Stimulated activated memory B cell treated with anti-CD40 and anti-IgM and Interleukin-4, amounts not matched to agents 10 μg/mL and 1 μg/mL and 100 μg/mL, for 72 hours (primary cell): ENCODE data around the gene TREX2.

Experiments used
- ATAC-seq: fragments of 150-1000 bp; cut with Tn5 transposase; 2 replicates; pipeline ENCODE4 v1.10.0; 2021
- H3K27ac Mint-ChIP-seq: one replicate; pipeline ENCODE4 v1.8.0; 2022; ENCODE audit warnings: mild to moderate bottlenecking, mixed read lengths
- H3K27me3 Mint-ChIP-seq: one replicate; pipeline ENCODE4 v1.8.0; 2022; ENCODE audit warnings: mixed read lengths
- H3K36me3 Mint-ChIP-seq: one replicate; pipeline ENCODE4 v1.8.0; 2022; ENCODE audit warnings: mixed read lengths
- H3K4me1 Mint-ChIP-seq: one replicate; pipeline ENCODE4 v1.8.0; 2022; ENCODE audit warnings: mixed read lengths
- H3K4me3 Mint-ChIP-seq: one replicate; pipeline ENCODE4 v1.8.0; 2022; ENCODE audit warnings: mild to moderate bottlenecking, moderate library complexity, mixed read lengths
- H3K9me3 Mint-ChIP-seq: one replicate; pipeline ENCODE4 v1.8.0; 2022; ENCODE audit warnings: mixed read lengths

Gene TREX2

DNA sequence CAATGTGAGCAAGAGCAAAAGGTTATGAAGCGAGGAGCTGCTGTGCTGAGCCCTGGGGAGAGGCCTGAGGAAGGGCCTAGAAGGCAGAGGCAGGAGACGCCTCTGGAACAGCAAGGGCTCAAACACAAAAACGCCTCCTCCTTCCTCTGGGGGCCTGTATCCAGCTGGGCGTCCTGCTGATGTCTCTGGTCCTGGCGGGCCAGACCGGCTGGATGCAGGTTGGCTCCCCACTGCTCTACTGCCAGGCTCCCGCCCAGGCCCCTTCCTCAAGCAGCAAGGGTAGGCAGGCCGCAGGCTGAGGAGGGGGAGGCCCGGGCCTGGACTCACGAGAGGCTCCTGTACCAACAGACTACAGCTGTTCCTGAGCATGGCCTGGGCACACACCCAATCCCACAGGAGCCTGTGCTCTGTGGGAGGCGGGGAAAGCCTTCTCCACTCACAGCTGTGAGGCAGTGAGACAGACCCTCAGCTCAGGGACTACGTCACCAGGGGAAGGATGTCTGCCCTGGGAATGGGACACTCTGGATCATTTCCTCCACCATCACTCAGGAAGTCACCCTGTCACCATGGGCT lies 22.2 kb upstream of the TREX2 start:
- no peaks in the 10 kb centered on the region for H3K27me3 Mint-ChIP-seq
- no peaks in the 10 kb centered on the region for H3K9me3 Mint-ChIP-seq
- peaks cover 13% of the 10 kb centered on the region for H3K4me1 Mint-ChIP-seq
- ATAC-seq: no peak
- no peak overlapping the region for H3K4me3 Mint-ChIP-seq
- H3K27ac Mint-ChIP-seq: no peak overlapping the region
- H3K36me3 Mint-ChIP-seq: peaks cover 8% of the 10 kb centered on the region

DNA sequence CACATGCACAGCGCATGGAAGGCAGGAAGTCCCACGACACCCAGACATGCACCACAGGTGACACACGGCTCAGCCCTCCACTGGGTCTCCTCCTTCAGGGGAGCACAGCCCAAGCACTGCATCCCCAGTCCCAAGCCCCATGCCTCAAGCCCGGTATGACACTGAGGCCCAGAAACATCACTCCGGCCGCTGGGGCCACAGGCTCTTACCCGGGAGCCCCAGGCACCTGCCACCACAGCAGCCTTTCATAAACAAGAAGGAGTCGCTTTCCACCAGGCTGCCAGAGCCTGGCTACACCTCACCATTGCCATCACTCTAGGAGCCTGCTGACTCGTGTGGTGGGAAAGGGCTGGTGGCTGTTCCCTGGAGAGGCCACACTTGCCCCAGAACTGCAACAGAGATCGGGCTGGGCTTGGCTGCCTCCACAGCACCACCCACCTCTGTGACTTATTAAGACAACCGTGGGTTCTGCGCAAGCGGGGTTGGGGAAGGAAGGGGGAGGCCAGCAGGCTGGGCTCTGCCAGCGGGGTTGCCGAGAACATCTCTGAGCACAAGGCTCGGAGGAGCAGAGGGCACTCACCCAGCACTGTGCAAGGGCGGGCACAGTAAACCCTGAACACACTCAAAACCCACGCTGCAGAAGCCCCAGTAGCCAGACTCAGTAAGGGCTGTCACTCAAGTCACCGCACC lies 20.0 kb upstream of the TREX2 start:
- H3K4me3 Mint-ChIP-seq: no peak overlapping the region

DNA sequence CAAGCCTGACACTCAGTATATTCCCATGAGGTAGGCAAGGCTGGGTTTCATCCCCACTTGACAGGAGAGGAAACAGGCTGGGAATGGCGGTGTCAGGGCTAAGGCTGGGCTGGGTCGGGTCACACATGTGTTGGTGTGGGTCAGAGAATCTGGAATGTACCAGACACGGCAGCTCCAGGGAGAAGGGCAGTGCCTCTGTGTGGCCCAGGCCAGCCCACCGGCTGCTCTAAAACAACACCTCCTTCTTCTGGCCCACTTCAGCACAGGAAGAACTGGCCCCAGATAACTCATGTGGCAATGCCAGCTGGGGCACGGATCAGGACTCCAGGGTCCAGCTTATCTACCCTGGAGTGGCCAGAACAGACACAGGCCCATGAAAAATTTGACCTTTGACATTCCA lies 18.3 kb upstream of the TREX2 start:
- peaks cover 18% of the 10 kb centered on the region for H3K4me1 Mint-ChIP-seq
- H3K36me3 Mint-ChIP-seq: peaks cover 18% of the 10 kb centered on the region
- H3K27me3 Mint-ChIP-seq: no peaks in the 10 kb centered on the region
- no peaks in the 10 kb centered on the region for H3K9me3 Mint-ChIP-seq
- ATAC-seq: no peak
- H3K27ac Mint-ChIP-seq: no peak overlapping the region
- H3K4me3 Mint-ChIP-seq: no peak overlapping the region

More for the DNA sequence above, 20.0 kb upstream of the TREX2 start:
- H3K4me1 Mint-ChIP-seq: peaks cover 17% of the 10 kb centered on the region
- H3K36me3 Mint-ChIP-seq: peaks cover 14% of the 10 kb centered on the region
- no peak for ATAC-seq
- no peak overlapping the region for H3K27ac Mint-ChIP-seq
- no peaks in the 10 kb centered on the region for H3K9me3 Mint-ChIP-seq
- no peaks in the 10 kb centered on the region for H3K27me3 Mint-ChIP-seq

DNA sequence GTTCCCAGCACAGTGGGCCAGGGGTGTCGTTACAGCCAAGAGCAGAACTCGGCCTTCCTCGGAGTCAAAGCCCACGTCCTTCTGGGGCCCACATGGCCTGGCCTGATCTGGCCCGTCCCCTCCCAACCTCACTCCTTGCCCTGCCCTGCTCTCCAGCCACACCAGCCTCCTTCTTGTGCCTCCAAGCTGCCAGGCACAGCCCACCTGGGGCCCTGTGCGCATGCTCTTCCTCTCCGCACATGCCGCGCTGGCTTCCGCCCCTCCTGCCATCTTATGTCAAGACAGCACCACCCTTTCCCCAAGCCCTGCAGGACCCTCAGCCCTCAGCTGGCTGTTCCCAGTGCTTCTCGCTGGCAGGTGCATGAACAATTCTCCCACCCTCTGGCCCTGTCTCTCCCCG lies 17.7 kb upstream of the TREX2 start:
- no peak for ATAC-seq
- H3K4me3 Mint-ChIP-seq: no peak overlapping the region
- H3K9me3 Mint-ChIP-seq: no peaks in the 10 kb centered on the region
- H3K36me3 Mint-ChIP-seq: peaks cover 23% of the 10 kb centered on the region
- H3K4me1 Mint-ChIP-seq: peaks cover 18% of the 10 kb centered on the region
- no peaks in the 10 kb centered on the region for H3K27me3 Mint-ChIP-seq
- no peak overlapping the region for H3K27ac Mint-ChIP-seq

DNA sequence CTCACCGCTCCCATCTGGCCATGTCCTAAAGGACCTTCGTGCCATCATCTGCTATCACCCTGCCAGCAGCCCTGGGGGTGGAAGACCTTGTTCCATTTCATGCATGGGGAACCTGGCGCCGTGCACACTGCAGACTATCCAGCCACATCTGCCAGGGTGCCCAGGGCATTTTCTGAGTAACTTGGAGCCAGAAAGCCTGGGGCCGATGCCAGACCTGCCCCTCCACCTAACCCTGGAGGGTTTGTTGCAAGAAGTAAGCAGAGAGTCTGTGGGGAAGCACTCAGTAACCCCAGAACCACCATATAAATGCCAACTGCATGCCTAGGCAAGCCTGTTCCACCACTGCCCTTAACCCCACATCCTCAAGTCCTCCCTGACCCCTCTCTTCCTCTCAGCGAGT lies 17.2 kb upstream of the TREX2 start:
- peaks cover 25% of the 10 kb centered on the region for H3K36me3 Mint-ChIP-seq
- H3K27me3 Mint-ChIP-seq: no peaks in the 10 kb centered on the region
- peaks cover 16% of the 10 kb centered on the region for H3K4me1 Mint-ChIP-seq
- H3K27ac Mint-ChIP-seq: no peak overlapping the region
- no peaks in the 10 kb centered on the region for H3K9me3 Mint-ChIP-seq
- H3K4me3 Mint-ChIP-seq: no peak overlapping the region
- ATAC-seq: no peak

DNA sequence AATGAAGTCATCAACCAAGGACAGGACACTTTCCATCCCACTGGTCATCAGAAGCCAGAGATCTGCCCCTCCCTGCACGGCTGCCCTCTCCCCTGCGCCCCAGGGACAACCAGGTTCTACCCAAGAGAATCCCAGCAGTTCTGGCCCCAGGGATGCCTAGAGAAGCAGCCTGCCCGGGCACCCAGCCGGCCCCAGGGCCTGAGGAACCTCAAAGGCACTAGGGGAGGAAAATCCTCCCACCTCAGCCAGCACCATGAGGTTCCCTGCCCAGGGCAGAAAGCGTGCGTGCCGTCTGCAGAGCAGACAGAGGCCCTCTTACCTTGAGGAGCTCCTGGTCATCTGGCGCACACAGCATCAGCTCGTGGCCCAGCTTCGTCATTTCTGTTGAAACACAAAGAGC lies 16.4 kb upstream of the TREX2 start:
- ATAC-seq: no peak
- peaks cover 8% of the 10 kb centered on the region for H3K4me1 Mint-ChIP-seq
- H3K36me3 Mint-ChIP-seq: peaks cover 25% of the 10 kb centered on the region
- H3K9me3 Mint-ChIP-seq: no peaks in the 10 kb centered on the region
- no peak overlapping the region for H3K4me3 Mint-ChIP-seq
- no peaks in the 10 kb centered on the region for H3K27me3 Mint-ChIP-seq
- H3K27ac Mint-ChIP-seq: no peak overlapping the region

DNA sequence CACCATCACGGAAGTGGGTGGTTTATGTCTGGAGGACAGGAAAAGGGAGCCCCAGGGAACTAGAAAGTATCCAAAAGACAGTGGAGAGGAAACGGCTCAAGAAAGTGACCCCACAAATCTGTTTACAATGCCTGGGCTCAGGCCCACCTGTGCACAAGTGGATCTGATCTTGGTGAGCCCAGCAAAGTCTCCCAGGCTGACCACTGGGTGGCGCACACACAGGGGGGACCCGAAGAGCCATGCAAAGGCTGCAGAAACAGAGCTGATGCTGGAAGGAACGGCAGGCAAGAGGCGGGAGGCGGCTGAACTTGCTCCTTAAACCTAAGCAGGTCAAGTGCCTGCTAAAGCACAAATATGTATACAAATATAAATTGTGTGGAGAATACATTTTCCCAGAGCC lies 15.0 kb upstream of the TREX2 start:
- Mint-ChIP-seq H3K4me3 (no peak overlapping the region), H3K9me3 (no peaks in the 10 kb centered on the region), H3K27me3 (no peaks in the 10 kb centered on the region), H3K27ac (no peak overlapping the region), H3K36me3 (peaks cover 30% of the 10 kb centered on the region), H3K4me1 (peaks cover 5% of the 10 kb centered on the region)
- no peak for ATAC-seq

DNA sequence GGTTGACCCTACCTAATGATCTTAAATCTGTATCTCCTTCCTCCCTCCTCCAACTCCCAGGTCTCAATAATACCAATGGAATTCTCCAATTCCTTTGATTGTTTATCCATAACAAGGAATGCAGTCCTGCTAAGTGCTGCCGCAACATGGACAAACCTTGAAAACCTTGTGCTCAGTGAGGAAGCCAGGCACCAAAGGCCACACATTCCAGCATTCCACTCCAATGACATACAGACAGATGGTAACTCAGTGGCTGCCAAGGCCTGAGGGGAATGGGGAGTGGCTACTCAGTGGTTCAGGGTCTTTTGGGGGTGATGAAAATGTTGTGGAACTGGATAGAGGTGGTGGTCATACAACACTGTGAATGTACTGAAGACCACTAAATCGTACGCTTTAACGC lies 14.1 kb upstream of the TREX2 start:
- Mint-ChIP-seq H3K27ac (no peak overlapping the region), H3K4me1 (peaks cover 5% of the 10 kb centered on the region), H3K9me3 (no peaks in the 10 kb centered on the region), H3K36me3 (peaks cover 30% of the 10 kb centered on the region), H3K4me3 (no peak overlapping the region), H3K27me3 (no peaks in the 10 kb centered on the region)
- no peak for ATAC-seq

DNA sequence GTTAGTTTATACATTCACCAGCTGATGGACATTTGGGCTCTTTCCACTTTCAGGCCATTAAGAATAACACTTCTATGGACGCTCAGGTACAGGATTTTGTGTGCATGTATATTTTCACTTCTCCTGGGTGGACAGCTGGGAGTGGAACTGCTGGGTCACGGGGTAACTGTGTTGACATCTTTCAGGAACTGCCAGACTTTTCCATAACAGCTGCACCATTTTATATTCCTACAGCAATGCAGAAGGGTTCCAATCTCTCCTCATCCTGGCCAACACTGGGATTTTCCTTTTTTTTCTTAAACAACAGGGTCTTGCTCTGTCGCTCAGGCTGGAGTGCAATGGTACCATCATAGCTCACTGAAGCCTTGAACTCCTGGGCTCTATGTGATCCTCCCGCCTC lies 12.6 kb upstream of the TREX2 start:
- H3K4me3 Mint-ChIP-seq: no peak overlapping the region
- no peak overlapping the region for H3K27ac Mint-ChIP-seq
- ATAC-seq: no peak
- H3K9me3 Mint-ChIP-seq: no peaks in the 10 kb centered on the region
- H3K27me3 Mint-ChIP-seq: no peaks in the 10 kb centered on the region
- H3K4me1 Mint-ChIP-seq: peaks cover 5% of the 10 kb centered on the region
- peaks cover 22% of the 10 kb centered on the region for H3K36me3 Mint-ChIP-seq

DNA sequence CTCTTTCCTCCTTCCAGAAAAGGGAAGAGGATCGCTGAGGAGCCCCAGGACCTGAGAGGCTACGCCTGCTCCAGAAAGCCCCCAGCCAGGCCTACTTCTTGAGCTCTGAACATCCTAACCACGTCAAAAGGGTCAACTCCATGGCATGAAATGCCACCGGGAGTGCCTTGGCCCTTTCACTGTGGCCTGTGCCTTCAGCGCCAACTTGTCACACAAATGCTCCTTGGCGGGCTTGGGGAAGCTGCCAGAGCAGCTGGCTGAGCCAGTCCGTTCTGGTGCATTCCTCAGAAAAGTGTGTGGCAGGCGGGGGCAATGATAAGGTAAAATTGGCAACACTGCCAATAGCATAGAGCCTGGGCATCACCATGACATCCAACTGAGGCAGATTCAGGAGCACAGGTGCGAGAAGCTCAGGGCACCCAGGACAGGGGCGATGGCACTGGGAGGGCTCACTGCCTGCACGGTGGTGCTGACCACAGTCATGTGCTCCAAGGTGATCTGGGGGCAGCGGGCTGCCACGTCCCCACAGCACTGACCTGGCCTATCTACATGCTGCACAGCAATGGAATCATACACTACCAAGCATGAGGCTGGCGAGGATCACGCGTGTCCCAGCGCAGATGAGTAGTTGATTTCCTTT lies 12.1 kb upstream of the TREX2 start:
- Mint-ChIP-seq H3K27ac (no peak overlapping the region), H3K27me3 (no peaks in the 10 kb centered on the region), H3K4me1 (peaks cover 5% of the 10 kb centered on the region), H3K4me3 (no peak overlapping the region), H3K36me3 (peaks cover 22% of the 10 kb centered on the region), H3K9me3 (no peaks in the 10 kb centered on the region)
- no peak for ATAC-seq

DNA sequence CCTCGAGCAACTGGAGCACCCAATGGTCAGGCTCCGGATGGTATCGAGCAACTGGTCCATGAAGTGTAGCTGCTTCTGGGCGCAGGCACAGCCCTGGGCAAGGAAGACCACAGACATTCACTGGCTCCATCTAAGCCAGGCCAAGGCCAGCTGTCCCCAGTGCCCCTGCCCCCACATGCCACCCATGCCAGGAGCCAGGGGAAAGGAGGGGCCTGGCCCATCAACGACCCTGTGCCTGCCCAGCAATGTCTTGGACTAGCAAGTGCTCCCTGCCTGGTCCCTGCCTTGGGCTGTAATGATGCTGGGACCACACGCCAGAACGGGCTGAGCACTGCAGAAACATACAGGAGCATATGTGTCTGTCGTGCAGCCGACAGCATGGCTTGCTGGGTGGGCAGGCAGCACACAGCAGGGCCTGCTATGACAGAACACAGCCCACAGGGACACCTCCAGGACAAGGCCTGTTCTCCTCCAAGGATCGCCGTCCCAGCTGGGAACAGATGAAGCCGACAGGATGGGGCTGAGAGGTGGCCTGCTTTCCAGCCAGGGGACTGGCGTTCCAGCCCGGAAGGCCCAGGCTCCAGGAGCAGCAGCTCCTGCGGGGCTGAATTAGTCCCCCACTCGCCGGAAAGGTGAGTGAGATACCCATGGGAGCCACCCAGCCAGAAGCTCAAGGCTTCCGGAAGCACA lies 11.4 kb upstream of the TREX2 start:
- Mint-ChIP-seq H3K4me1 (peaks cover 5% of the 10 kb centered on the region), H3K4me3 (no peak overlapping the region), H3K27ac (no peak overlapping the region), H3K27me3 (no peaks in the 10 kb centered on the region), H3K36me3 (peaks cover 22% of the 10 kb centered on the region), H3K9me3 (no peaks in the 10 kb centered on the region)
- ATAC-seq: no peak

DNA sequence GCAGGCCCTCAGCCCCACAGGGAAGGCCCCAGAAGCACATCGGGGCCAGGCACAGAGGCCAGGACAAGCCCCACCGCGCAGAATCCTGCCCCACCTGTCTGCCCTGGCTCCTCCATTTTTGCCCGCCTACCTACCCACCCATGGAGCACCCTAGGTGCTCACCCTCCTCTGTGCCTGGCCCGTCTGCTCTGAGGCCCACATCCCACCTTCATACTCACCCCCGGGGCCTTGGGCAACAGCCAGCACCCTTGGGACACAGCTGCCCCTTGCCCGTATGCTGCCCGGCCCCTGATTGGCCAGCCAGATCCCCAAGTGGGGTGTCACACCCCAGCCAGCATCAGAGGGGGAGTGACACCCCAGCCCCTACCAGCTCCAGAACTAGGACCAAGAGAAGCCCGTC lies 10.8 kb upstream of the TREX2 start:
- Mint-ChIP-seq H3K27me3 (no peaks in the 10 kb centered on the region), H3K4me3 (no peak overlapping the region), H3K4me1 (peaks cover 5% of the 10 kb centered on the region), H3K9me3 (no peaks in the 10 kb centered on the region), H3K36me3 (peaks cover 19% of the 10 kb centered on the region), H3K27ac (no peak overlapping the region)
- no peak for ATAC-seq

DNA sequence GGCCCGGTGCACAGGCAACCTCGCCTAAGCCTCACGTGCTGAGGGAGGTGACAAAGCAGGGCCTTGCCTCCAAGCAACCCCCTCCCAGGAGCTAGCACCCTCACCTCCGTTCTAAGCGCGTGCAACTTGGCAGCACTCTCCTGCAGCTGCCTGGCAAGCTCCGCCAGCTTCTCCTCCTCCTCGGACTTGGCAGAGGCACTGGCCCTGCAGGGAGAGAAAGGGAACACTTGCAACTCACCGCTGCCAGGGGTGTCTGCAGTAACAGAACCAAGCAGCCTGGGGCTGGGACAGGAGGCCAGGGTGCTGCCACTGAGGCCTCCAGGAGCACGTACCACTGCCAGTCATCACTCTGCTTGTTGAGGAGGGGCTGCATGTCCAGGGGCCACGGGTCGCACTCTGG lies 10.3 kb upstream of the TREX2 start:
- Mint-ChIP-seq H3K36me3 (peaks cover 16% of the 10 kb centered on the region), H3K9me3 (no peaks in the 10 kb centered on the region)

DNA sequence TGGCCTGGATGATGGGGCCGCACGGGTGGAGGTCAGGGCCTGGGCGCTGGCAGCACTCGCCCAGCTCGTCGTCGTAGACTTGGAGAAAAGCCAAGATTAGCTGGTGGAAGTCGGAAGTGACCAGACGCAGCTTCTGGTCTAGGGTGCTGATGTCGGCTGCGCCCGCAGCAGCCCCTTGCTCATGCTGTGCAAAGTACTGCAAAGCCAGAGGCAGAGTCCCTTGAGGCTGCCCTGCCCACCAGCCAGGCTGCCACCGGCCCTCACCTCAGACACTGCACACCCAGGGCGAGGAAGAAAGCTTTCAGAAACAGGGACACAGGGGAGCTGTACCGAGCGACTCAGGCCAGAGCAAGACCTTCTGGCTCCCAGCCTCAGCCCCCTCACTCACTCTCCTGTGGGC lies 9.7 kb upstream of the TREX2 start:
- ATAC-seq: no peak
- H3K27ac Mint-ChIP-seq: no peak overlapping the region
- no peak overlapping the region for H3K4me3 Mint-ChIP-seq
- H3K36me3 Mint-ChIP-seq: peaks cover 16% of the 10 kb centered on the region
- H3K27me3 Mint-ChIP-seq: no peaks in the 10 kb centered on the region
- H3K4me1 Mint-ChIP-seq: no peaks in the 10 kb centered on the region
- no peaks in the 10 kb centered on the region for H3K9me3 Mint-ChIP-seq

More for the DNA sequence above, 10.3 kb upstream of the TREX2 start:
- no peak for ATAC-seq
- Mint-ChIP-seq H3K4me1 (peaks cover 5% of the 10 kb centered on the region), H3K4me3 (no peak overlapping the region), H3K27ac (no peak overlapping the region), H3K27me3 (no peaks in the 10 kb centered on the region)

DNA sequence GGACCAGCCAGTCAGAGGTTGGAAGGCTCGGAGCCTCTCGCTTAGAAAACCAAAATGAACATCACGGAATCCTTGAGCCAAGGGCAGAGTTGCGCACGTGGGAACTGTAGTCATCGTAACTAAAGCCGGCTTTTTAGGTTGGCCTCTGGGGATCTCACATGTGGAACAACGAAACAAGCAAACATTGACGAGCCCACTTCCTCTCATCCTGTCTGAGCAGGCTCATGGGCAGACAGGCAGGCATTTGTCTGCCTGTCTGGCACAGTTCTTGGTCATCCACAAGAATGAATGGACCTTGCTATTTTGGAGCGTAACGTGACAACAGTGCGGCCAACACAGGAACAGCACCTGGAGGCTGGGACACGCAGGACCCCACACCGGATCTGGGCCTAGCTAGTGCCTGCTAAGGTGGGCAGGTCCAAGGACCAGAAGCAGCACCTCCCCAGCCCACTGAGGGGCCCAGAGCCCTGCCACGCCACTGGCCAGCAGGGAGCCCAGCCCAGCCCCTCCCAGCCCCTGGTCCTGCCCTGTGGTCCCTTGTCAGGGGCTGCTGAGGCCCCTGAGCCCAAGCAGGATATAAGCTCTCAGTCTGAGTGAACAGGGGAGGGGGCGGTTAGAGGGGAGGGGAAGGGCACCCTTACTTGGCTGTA lies 9.2 kb upstream of the TREX2 start:
- Mint-ChIP-seq H3K27ac (no peak overlapping the region), H3K4me3 (no peak overlapping the region), H3K27me3 (no peaks in the 10 kb centered on the region), H3K36me3 (peaks cover 16% of the 10 kb centered on the region), H3K4me1 (no peaks in the 10 kb centered on the region), H3K9me3 (no peaks in the 10 kb centered on the region)
- ATAC-seq: no peak
